HCT116 (cell line): ENCODE measurements around the gene KCNA3. TPM values are rescaled to one million over a fixed set of nuclear protein-coding genes. Genes with fewer than 3 reads are reported as not detected.

Experiments
- ATAC-seq: fragments of 200-7000 bp; cut with Tn5 transposase; 2 replicates; pipeline ENCODE4 v1.9.1; 2020; ENCODE audit warnings: mild to moderate bottlenecking, moderate library complexity
- BruUV-seq: library from RNA; stranded (reverse); fragments of 400-500 nt; replicated peaks from 2 replicates; lab custom pipeline; 2021; lab: Mats Ljungman, UMichigan
- CTCF ChIA-PET: fragments of 300-600 bp; sonication (Branson Sonifier 250); formaldehyde crosslinking; loops from one replicate; lab custom pipeline; 2021; ENCODE audit warnings: antibody characterized with exemption; lab: Charles Lee
- POLR2A ChIA-PET: fragments of 300-600, 350-600 bp; sonication (Branson Sonifier 250); formaldehyde crosslinking; loops from one replicate; lab custom pipeline; 2021; ENCODE audit warnings: antibody characterized with exemption; lab: Charles Lee
- RAD21 ChIA-PET, 2 experiments: fragments of 300-600 bp; sonication (Branson Sonifier 250); formaldehyde crosslinking; loops; one replicate each; lab custom pipeline; 2023; ENCODE audit warnings: low total read pairs in 2 of 2; ENCODE audit not compliant: uncharacterized antibody in 2 of 2, unreplicated experiment in 2 of 2, low non-redundant PET in 1 of 2; lab: Charles Lee
- DNase-seq: peaks from one replicate; pipeline ENCODE4 v3.0.0-alpha.2; 2010; ENCODE audit warnings: low read depth, low spot score
- H2AFZ ChIP-seq: fragments of 200-600 bp; shearing (Covaris generic), sonication (generic); 2 replicates; pipeline ENCODE4 v1.6.1; 2017; ENCODE audit warnings: low read depth, mixed run types, mixed read lengths, antibody characterized with exemption, low read length; ENCODE audit not compliant: poor library complexity, severe bottlenecking
- H3K27ac ChIP-seq: 2 replicates; pipeline ENCODE4 v1.5.1; 2012; ENCODE audit warnings: low read depth, low read length
- H3K27me3 ChIP-seq: fragments of 200-600 bp; sonication (generic); 2 replicates; pipeline ENCODE4 v1.6.1; 2016; ENCODE audit warnings: mixed run types, low read length, mixed read lengths; ENCODE audit not compliant: insufficient read depth
- H3K36me3 ChIP-seq, 2 experiments: fragments of 200-500 bp in 1 of 2; fragments of 200-600 bp in 1 of 2; sonication (Bioruptor generic) in 1 of 2; sonication (generic) in 1 of 2; 2 replicates each; pipeline versions ENCODE4 v1.5.1 to v1.6.1; 2014 to 2016; ENCODE audit warnings: low read length in 2 of 2, inconsistent platforms in 1 of 2, mixed read lengths in 1 of 2, mixed run types in 1 of 2; ENCODE audit not compliant: insufficient read depth in 2 of 2, control insufficient read depth in 1 of 2
- H3K4me1 ChIP-seq, 2 experiments: fragments of 200-600 bp in 1 of 2; sonication (generic) in 1 of 2; 2 replicates each; pipeline versions ENCODE4 v1.5.1 to v1.6.1; 2012 to 2017; ENCODE audit warnings: low read length in 2 of 2, inconsistent platforms in 1 of 2, mild to moderate bottlenecking in 1 of 2, mixed read lengths in 1 of 2, mixed run types in 1 of 2, moderate library complexity in 1 of 2; ENCODE audit not compliant: insufficient read depth in 2 of 2, control insufficient read depth in 1 of 2
- H3K4me2 ChIP-seq: fragments of 200-600 bp; sonication (generic); 2 replicates; pipeline ENCODE4 v1.6.1; 2017; ENCODE audit warnings: mixed run types, low read length, mixed read lengths
- H3K4me3 ChIP-seq, 2 experiments: fragments of 200-600 bp in 1 of 2; sonication (generic) in 1 of 2; replicated peaks in 1 of 2; 2 replicates each; pipeline ENCODE4 v1.5.1; 2011 to 2016; ENCODE audit warnings: low read length in 2 of 2, control low read depth in 1 of 2, low read depth in 1 of 2, mild to moderate bottlenecking in 1 of 2, mixed read lengths in 1 of 2, mixed run types in 1 of 2
- H3K79me2 ChIP-seq: fragments of 200-600 bp; sonication (generic); 2 replicates; pipeline ENCODE4 v1.6.1; 2017; ENCODE audit warnings: mild to moderate bottlenecking, mixed run types, low read length, moderate library complexity, mixed read lengths; ENCODE audit not compliant: insufficient read depth
- H3K9ac ChIP-seq: fragments of 200-600 bp; sonication (generic); 2 replicates; pipeline ENCODE4 v1.6.1; 2016; ENCODE audit warnings: low read length, mixed read lengths
- H3K9me2 ChIP-seq: fragments of 200-600 bp; sonication (generic), shearing (Covaris generic); 2 replicates; pipeline ENCODE4 v1.6.1; 2017; ENCODE audit warnings: mixed run types, mild to moderate bottlenecking, moderate library complexity; ENCODE audit not compliant: insufficient read depth
- H3K9me3 ChIP-seq, 2 experiments: fragments of 200-500 bp in 1 of 2; fragments of 200-600 bp in 1 of 2; sonication (Bioruptor generic) in 1 of 2; sonication (generic) in 1 of 2; 2 replicates each; pipeline ENCODE4 v1.6.1; 2014 to 2017; ENCODE audit warnings: low read length in 2 of 2, mixed read lengths in 2 of 2, inconsistent platforms in 1 of 2, low read depth in 1 of 2, mild to moderate bottlenecking in 1 of 2, mixed run types in 1 of 2, moderate library complexity in 1 of 2; ENCODE audit not compliant: control insufficient read depth in 1 of 2, insufficient read depth in 1 of 2
- H4K20me1 ChIP-seq: fragments of 200-600 bp; sonication (generic), shearing (Covaris generic); 2 replicates; pipeline ENCODE4 v1.6.1; 2017; ENCODE audit warnings: mixed run types, mild to moderate bottlenecking, moderate library complexity; ENCODE audit not compliant: insufficient read depth
- ATF3 ChIP-seq: IDR thresholded peaks from 2 replicates; pipeline ENCODE4 v1.6.1; 2012
- CEBPB ChIP-seq: IDR thresholded peaks from 2 replicates; pipeline ENCODE4 v1.6.1; 2012; ENCODE audit warnings: low read depth
- CTCF ChIP-seq, 3 experiments: fragments of 200-600 bp in 1 of 3; sonication (generic) in 1 of 3; IDR thresholded peaks in 2 of 3; conservative IDR thresholded peaks in 1 of 3; 2 replicates each; pipeline ENCODE4 v1.5.1; 2012 to 2017; ENCODE audit warnings: low read depth in 2 of 3, low read length in 2 of 3, antibody characterized with exemption in 1 of 3, borderline replicate concordance in 1 of 3, control low read depth in 1 of 3, mild to moderate bottlenecking in 1 of 3, mixed read lengths in 1 of 3, mixed run types in 1 of 3, moderate library complexity in 1 of 3; ENCODE audit not compliant: insufficient read depth in 1 of 3
- EGR1 ChIP-seq: IDR thresholded peaks from 2 replicates; pipeline ENCODE4 v1.6.1; 2012; ENCODE audit warnings: low read depth
- ELF1 ChIP-seq: IDR thresholded peaks from 2 replicates; pipeline ENCODE4 v1.6.1; 2012; ENCODE audit warnings: low read depth, borderline replicate concordance
- EZH2phosphoT487 ChIP-seq: fragments of 200-600 bp; IDR thresholded peaks from 2 replicates; pipeline ENCODE4 v1.6.1; 2018; ENCODE audit warnings: antibody characterized with exemption, borderline replicate concordance
- FOSL1 ChIP-seq: IDR thresholded peaks from 2 replicates; pipeline ENCODE4 v1.6.1; 2012; ENCODE audit warnings: low read depth
- JUND ChIP-seq: IDR thresholded peaks from 2 replicates; pipeline ENCODE4 v1.6.1; 2012
- RAD21 ChIP-seq: IDR thresholded peaks from 2 replicates; pipeline ENCODE4 v1.6.1; 2012; ENCODE audit warnings: low read depth, mild to moderate bottlenecking
- REST ChIP-seq: IDR thresholded peaks from 2 replicates; pipeline ENCODE4 v1.6.1; 2012; ENCODE audit warnings: low read depth
- SP1 ChIP-seq: IDR thresholded peaks from 2 replicates; pipeline ENCODE4 v1.6.1; 2012; ENCODE audit warnings: low read depth
- TCF7L2 ChIP-seq: IDR thresholded peaks from 2 replicates; pipeline ENCODE4 v1.7.0; 2011; ENCODE audit warnings: borderline replicate concordance, inconsistent platforms; ENCODE audit not compliant: insufficient read depth, insufficient read length; ENCODE audit errors: extremely low read depth
- ZNF274 ChIP-seq: fragments of 200-500 bp; sonication (Bioruptor generic); IDR thresholded peaks from 2 replicates; pipeline ENCODE4 v1.6.1; 2014; ENCODE audit warnings: mild to moderate bottlenecking, low read depth, low read length, inconsistent platforms
- intact Hi-C: fragments of 100-400 bp; cut with micrococcal nuclease; formaldehyde crosslinking; loops from 2 replicates; pipeline ENCODE4 v1.10.0; 2022
- total RNA-seq: library from RNA; stranded (reverse); gene quantifications from one replicate; pipeline ENCODE4 v1.2.1, GENCODE V29; 2021; ENCODE audit not compliant: unreplicated experiment

The KCNA3 gene
- total RNA-seq, 1 experiment from 2014 or later: 0.07 TPM

GRCh38 chr1:110717179-110717578, 42.4 kb upstream of the KCNA3 start:
- DNase-seq: no peak
- no peaks in the 10 kb centered on the region for H3K79me2 ChIP-seq
- H3K9me3 ChIP-seq: no peaks in the 10 kb centered on the region
- BruUV-seq: no TSS peak
- H3K27me3 ChIP-seq: peaks cover 92% of the 10 kb centered on the region
- no peaks in the 10 kb centered on the region for H4K20me1 ChIP-seq
- H3K4me1 ChIP-seq: no peaks in the 10 kb centered on the region
- no peak overlapping the region for H3K9ac ChIP-seq
- no peak for TF ChIP-seq ZNF274
- TF ChIP-seq EGR1: no peak
- no peak for TF ChIP-seq CTCF (IDR thresholded peaks at IDR 0.05 in 2 of 3, conservative IDR thresholded peaks at IDR 0.05 in 1 of 3; ENCODE audit: borderline replicate concordance in 1 of 3, insufficient read depth in 1 of 3, low read depth in 2 of 3, low read length in 2 of 3)
- no peak for TF ChIP-seq ELF1
- TF ChIP-seq TCF7L2: no peak
- no peak for TF ChIP-seq REST
- no peak for TF ChIP-seq SP1
- no peak for TF ChIP-seq ATF3
- no peak for TF ChIP-seq CEBPB
- no peak for TF ChIP-seq EZH2phosphoT487
- no peak for TF ChIP-seq JUND
- TF ChIP-seq RAD21: no peak
- no peak for TF ChIP-seq FOSL1
- TF ChIP-seq, all 23 proteins: peak for 0
- Histone ChIP-seq H3K36me3 (no peaks in the 10 kb centered on the region), H3K27ac (no peak overlapping the region), H3K9me2 (no peaks in the 10 kb centered on the region), H3K4me2 (no peak overlapping the region), H3K4me3 (no peak overlapping the region), H2AFZ (no peak overlapping the region)
- intact Hi-C loops: no loop called here
- POLR2A ChIA-PET: no interaction called here
- RAD21 ChIA-PET: no interaction called here
- no peak for ATAC-seq
- CTCF ChIA-PET: no interaction called here
